ENCODE measurements around the gene CEPT1. TPM values are rescaled to one million over a fixed set of nuclear protein-coding genes. Genes with fewer than 3 reads are reported as not detected.
"Not testable (repeated sequence)": the region's sequence is repeated elsewhere in the genome, so short reads cannot be mapped to it uniquely, and the experiment has no call there.

CEPT1 gene
- total RNA-seq (ENCODE audit: unreplicated experiment), result 127 TPM
- long read RNA-seq, full-length matches to known transcripts, result 20 of 66 reads
- long read RNA-seq, partial matches to known transcripts, result 7 of 66 reads
- long read RNA-seq, other reads (novel, unspliced or antisense), result 39 of 66 reads

DNA sequence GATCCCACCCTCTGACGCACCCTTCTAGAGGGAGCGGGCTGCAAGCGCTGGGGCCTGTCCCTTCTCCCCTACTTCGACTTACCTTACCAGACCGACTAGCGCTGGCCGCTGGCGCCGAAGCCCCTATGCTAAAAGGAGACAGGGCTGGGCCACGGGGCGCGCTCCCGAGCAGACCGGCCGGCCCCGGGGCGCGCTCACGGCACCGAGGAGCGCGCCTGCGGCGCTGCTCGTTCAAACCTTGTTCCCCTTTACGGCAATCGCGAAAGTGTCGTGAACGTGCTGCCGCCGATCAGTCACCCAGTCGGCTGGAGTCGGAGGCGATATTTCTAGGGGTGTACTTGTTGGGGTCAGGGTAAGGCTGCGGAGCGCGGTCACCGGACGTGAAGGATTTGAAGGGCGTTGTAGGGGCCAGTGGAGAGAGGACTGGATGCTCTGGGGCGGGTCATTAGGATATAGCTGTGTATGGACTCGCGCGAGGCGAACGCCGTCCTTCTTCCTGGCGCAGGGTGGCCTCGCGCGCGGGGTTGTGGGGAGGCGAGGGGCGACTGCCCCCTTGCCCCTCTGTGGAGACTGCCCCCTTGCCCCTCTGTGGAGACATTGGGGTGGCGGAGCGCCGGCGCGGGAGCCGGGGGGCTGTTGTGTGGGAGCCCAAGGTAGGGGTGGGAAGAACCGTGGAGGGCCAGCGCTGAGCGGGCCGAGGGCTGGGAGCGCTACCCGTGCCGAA, at the start of gene CEPT1, which contains the start of gene DRAM2:
Gene CEPT1 (plus strand): TSS at position 268 of the 724 bp plus-strand sequence. CDS start 7,492 bp downstream, outside the sequence.
Gene DRAM2 (minus strand): TSS at position 138 of the 724 bp plus-strand sequence. CDS start 8,539 bp downstream, outside the sequence.
- TF ChIP-seq, protein P1, sequence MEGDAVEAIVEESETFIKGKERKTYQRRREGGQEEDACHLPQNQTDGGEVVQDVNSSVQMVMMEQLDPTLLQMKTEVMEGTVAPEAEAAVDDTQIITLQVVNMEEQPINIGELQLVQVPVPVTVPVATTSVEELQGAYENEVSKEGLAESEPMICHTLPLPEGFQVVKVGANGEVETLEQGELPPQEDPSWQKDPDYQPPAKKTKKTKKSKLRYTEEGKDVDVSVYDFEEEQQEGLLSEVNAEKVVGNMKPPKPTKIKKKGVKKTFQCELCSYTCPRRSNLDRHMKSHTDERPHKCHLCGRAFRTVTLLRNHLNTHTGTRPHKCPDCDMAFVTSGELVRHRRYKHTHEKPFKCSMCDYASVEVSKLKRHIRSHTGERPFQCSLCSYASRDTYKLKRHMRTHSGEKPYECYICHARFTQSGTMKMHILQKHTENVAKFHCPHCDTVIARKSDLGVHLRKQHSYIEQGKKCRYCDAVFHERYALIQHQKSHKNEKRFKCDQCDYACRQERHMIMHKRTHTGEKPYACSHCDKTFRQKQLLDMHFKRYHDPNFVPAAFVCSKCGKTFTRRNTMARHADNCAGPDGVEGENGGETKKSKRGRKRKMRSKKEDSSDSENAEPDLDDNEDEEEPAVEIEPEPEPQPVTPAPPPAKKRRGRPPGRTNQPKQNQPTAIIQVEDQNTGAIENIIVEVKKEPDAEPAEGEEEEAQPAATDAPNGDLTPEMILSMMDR (IDR thresholded peaks at IDR 0.05; ENCODE audit: unreplicated experiment), result no peak
- Mint-ChIP-seq H3K27ac (ENCODE audit: unreplicated experiment) (peak within 1 kb of the TSS; percentile 99), H3K4me1 (ENCODE audit: unreplicated experiment) (peaks cover 36% of the 10 kb centered on the region), H3K27me3 (ENCODE audit: unreplicated experiment) (peaks cover 5% of the 10 kb centered on the region), H3K9me3 (ENCODE audit: unreplicated experiment) (no peaks in the 10 kb centered on the region), H3K4me3 (ENCODE audit: unreplicated experiment) (peak within 1 kb of the TSS; percentile 99), H3K36me3 (ENCODE audit: low read depth, unreplicated experiment) (peaks cover 21% of the 10 kb centered on the region)
- DNase-seq (ENCODE audit: low spot score), result peak; percentile 95

DNA sequence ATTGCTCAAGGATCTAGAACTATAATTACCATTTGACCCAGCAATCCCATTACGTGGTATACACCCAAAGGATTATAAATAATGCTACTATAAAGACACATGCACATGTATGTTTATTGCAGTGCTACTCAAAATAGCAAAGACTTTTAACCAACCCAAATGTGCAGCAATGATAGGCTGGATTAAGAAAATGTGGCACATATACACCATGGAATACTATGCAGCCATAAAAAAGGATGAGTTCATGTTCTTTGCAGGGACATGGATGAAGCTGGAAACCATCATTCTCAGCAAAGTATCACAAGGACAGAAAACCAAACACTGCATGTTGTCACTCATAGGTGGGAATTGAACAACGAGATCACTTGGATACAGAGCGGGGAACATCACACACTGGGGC, 44.6 kb upstream of the CEPT1 start:
- not testable (repeated sequence) for H3K27me3 Mint-ChIP-seq (ENCODE audit: unreplicated experiment); H3K27ac Mint-ChIP-seq (ENCODE audit: unreplicated experiment); H3K4me1 Mint-ChIP-seq (ENCODE audit: unreplicated experiment); DNase-seq (ENCODE audit: low spot score)
- Mint-ChIP-seq H3K36me3 (ENCODE audit: low read depth, unreplicated experiment) (peaks cover 28% of the 10 kb centered on the region), H3K9me3 (ENCODE audit: unreplicated experiment) (peaks cover 19% of the 10 kb centered on the region), H3K4me3 (ENCODE audit: unreplicated experiment) (peak overlapping the region; percentile 5)

DNA sequence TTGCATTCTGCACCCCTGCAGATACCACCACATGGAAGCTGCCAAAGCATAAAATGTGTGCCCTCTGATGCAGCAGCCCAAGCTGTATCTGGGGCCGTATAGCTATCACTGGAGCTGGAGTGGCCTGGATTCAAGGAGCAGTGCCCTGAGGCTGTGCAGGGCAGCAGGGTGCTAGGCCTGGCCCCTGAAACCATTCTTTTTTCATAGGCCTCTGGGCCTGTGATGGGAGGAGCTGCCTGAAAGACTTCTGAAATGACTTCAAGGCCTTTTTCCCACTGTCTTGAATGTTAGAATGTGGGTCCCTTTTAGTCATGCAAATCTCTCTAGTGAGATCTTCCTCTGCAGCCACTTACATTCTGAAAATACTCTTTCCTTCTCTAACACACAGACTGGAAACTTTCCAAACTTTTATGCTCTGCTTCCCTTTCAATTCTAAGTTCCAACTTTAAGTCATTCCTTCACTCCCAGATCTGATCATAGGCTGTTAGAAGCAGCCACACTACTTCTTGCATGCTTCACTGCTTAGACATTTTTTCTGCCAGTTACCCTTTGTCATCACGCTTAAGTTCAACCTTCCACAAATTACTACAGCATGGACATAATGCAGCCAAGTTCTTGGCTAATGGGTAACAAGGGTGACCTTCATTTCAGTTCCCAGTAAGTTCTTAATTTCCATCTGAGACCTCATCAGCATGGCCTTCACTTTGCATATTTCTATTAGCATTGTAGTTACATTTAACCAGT, 42.5 kb upstream of the CEPT1 start:
- H3K4me1 Mint-ChIP-seq (ENCODE audit: unreplicated experiment), result no peaks in the 10 kb centered on the region
- peaks cover 5% of the 10 kb centered on the region for H3K27me3 Mint-ChIP-seq (ENCODE audit: unreplicated experiment)
- H3K4me3 Mint-ChIP-seq (ENCODE audit: unreplicated experiment), result no peak overlapping the region
- H3K36me3 Mint-ChIP-seq (ENCODE audit: low read depth, unreplicated experiment), result peaks cover 47% of the 10 kb centered on the region
- TF ChIP-seq, protein P1 (IDR thresholded peaks at IDR 0.05; ENCODE audit: unreplicated experiment), result no peak
- H3K9me3 Mint-ChIP-seq (ENCODE audit: unreplicated experiment), result peaks cover 24% of the 10 kb centered on the region
- no peak overlapping the region for H3K27ac Mint-ChIP-seq (ENCODE audit: unreplicated experiment)
- no peak for DNase-seq (ENCODE audit: low spot score)

DNA sequence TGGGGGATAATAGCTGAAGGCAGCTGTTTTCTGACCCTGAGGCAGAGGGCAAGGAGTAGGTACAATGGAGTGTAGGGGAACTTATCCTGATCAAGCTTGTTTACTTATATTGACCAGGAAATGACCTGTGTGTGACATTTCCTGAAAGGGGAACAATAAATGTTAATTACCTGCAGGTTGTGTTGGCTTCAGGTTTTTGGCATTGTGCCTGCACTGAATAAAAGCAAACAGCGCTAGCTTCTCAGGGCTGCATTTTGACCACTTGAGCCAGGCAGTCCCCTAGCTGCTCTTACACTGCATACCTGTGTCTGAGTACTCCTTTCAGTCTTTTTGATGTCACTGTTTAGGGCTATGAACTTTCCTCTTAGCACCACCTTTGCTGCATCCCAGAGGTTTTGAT, 40.7 kb upstream of the CEPT1 start:
- H3K9me3 Mint-ChIP-seq (ENCODE audit: unreplicated experiment), result peaks cover 24% of the 10 kb centered on the region
- no peak for DNase-seq (ENCODE audit: low spot score)
- no peak overlapping the region for H3K27ac Mint-ChIP-seq (ENCODE audit: unreplicated experiment)
- TF ChIP-seq, protein P1 (IDR thresholded peaks at IDR 0.05; ENCODE audit: unreplicated experiment), result no peak
- H3K27me3 Mint-ChIP-seq (ENCODE audit: unreplicated experiment), result peaks cover 6% of the 10 kb centered on the region
- H3K36me3 Mint-ChIP-seq (ENCODE audit: low read depth, unreplicated experiment), result peaks cover 59% of the 10 kb centered on the region
- H3K4me1 Mint-ChIP-seq (ENCODE audit: unreplicated experiment), result no peaks in the 10 kb centered on the region
- H3K4me3 Mint-ChIP-seq (ENCODE audit: unreplicated experiment), result peak overlapping the region; percentile 60

DNA sequence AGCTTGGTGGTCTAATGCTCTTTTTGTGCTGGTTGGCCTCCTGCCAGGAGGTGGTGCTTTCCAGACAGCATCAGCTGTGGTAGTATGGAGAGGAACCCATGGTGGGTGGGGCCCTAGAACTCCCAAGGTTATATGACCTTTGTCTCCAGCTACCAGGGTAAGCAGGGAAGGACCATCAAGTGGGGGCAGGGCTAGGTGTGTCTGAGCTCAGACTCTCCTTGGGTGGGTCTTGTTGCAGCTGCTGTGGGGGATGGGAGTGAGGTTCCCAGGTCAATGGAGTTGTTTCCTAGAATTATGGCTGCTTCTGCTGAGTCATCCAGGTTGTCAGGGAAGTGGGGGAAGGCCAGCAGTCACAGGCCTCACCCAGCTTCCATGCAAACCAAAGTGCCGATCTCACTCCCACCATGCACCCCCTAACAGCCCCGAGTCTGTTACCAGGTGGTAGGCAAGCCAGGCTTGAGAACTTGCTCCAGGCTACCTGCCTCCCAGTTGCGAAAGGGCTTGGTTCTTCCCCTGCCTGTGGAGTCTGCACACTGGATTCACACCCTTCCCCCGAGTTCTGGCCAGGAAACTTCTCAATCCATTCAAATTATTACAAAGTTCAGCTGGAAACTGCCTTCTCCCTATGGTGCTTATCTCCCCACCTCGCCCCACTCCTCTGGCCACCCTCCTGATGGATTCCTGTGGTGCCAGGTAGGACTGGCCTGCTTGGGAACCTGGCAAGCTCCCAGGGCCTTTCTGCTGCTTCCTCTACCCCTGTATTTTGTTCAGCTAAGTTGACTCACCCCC, 38.0 kb upstream of the CEPT1 start:
- Mint-ChIP-seq H3K4me3 (ENCODE audit: unreplicated experiment) (peak overlapping the region; percentile 70), H3K4me1 (ENCODE audit: unreplicated experiment) (no peaks in the 10 kb centered on the region), H3K36me3 (ENCODE audit: low read depth, unreplicated experiment) (peaks cover 49% of the 10 kb centered on the region), H3K27me3 (ENCODE audit: unreplicated experiment) (peaks cover 6% of the 10 kb centered on the region), H3K27ac (ENCODE audit: unreplicated experiment) (no peak overlapping the region), H3K9me3 (ENCODE audit: unreplicated experiment) (peaks cover 15% of the 10 kb centered on the region)
- TF ChIP-seq, protein P1 (IDR thresholded peaks at IDR 0.05; ENCODE audit: unreplicated experiment), result no peak
- no peak for DNase-seq (ENCODE audit: low spot score)
